ENCODE results near the gene LENG8.
"Not testable (repeated sequence)": the region's sequence is repeated elsewhere in the genome, so short reads cannot be mapped to it uniquely, and the experiment has no call there.

The LENG8 gene

GRCh38 chr19:54462655-54463530, 13.9 kb downstream of the LENG8 start:
- DNase-seq, result peak; percentile 55 to 64

- DNase-seq, result peak; percentile 93 to 95
These were observed 14.6 kb downstream of the LENG8 start, which contains the start of gene LENG9 for GRCh38 chr19:54463531-54464043. Gene LENG9 (minus strand): TSS chr19:54463778. CDS start chr19:54463526, 252 bp downstream.

- peak; percentile 76 to 79 for DNase-seq
These were observed 15.1 kb downstream of the LENG8 start for GRCh38 chr19:54464044-54464629.

GRCh38 chr19:54464630-54465425, 15.8 kb downstream of the LENG8 start:
- peak; percentile 55 to 61 for DNase-seq

GRCh38 chr19:54465426-54466109, 16.6 kb downstream of the LENG8 start:
- DNase-seq, result no peak

- DNase-seq, result not testable (repeated sequence)
These were observed 17.1 kb downstream of the LENG8 start for GRCh38 chr19:54466110-54466480.

GRCh38 chr19:54469496-54469934, 20.5 kb downstream of the LENG8 start:
- no peak for DNase-seq

GRCh38 chr19:54470276-54470887, 21.4 kb downstream of the LENG8 start:
- DNase-seq, result no peak

- no peak for DNase-seq
These were observed 22.2 kb downstream of the LENG8 start for GRCh38 chr19:54470991-54471782.

GRCh38 chr19:54473071-54473891, 24.3 kb downstream of the LENG8 start, which contains the start of gene CDC42EP5:
Gene CDC42EP5 (minus strand): TSS chr19:54473296. CDS start chr19:54465547, 7,749 bp downstream.
- DNase-seq, result no peak

GRCh38 chr19:54473892-54474372, 24.9 kb downstream of the LENG8 start:
- no peak for DNase-seq

- no peak for DNase-seq
These were observed 26.7 kb downstream of the LENG8 start for GRCh38 chr19:54475706-54476105.

- no peak for DNase-seq
These were observed 28.7 kb downstream of the LENG8 start for GRCh38 chr19:54477650-54478049.

- DNase-seq, result no peak
These were observed 29.8 kb downstream of the LENG8 start for GRCh38 chr19:54478677-54479266.

- DNase-seq, result no peak
These were observed 31.1 kb downstream of the LENG8 start for GRCh38 chr19:54480051-54480450.

- peak in 1 of 2 donors; percentile 29 for DNase-seq
These were observed 32.4 kb downstream of the LENG8 start for GRCh38 chr19:54481326-54481930.

- DNase-seq, result no peak
These were observed 33.9 kb downstream of the LENG8 start for GRCh38 chr19:54482889-54483288.

GRCh38 chr19:54484451-54484850, 35.5 kb downstream of the LENG8 start:
- no peak for DNase-seq

- DNase-seq, result no peak
These were observed 36.9 kb downstream of the LENG8 start for GRCh38 chr19:54485851-54486250.

Data from activated CD4-positive, alpha-beta T cell treated with anti-CD3 and anti-CD28 coated beads for 4 hours (primary cell).